Prostate gland (tissue), 2 donors: ENCODE data around the gene SLC37A1. TPM values are rescaled to one million over a fixed set of nuclear protein-coding genes. Genes with fewer than 3 reads are reported as not detected.

ENCODE experiments used
- DNase-seq: peaks from one replicate; pipeline ENCODE4 v3.0.0-alpha.2; 2019; ENCODE audit warnings: low spot score
- H3K27ac ChIP-seq, 2 donors: fragments of 200-600 bp; sonication (generic); 2 replicates each; pipeline ENCODE4 v1.5.1; 2017 to 2019
- H3K27me3 ChIP-seq: fragments of 200-600 bp; sonication (generic); replicated peaks from 2 replicates; pipeline ENCODE4 v1.5.1; 2019; ENCODE audit not compliant: insufficient read depth
- H3K36me3 ChIP-seq, 2 donors: fragments of 200-600 bp; sonication (generic); 1 replicate in 1 of 2; 2 replicates in 1 of 2; pipeline versions ENCODE4 v1.5.1 to v1.8.1; 2017 to 2019
- H3K4me1 ChIP-seq: fragments of 200-600 bp; sonication (generic); replicated peaks from 2 replicates; pipeline ENCODE4 v1.5.1; 2019
- H3K4me3 ChIP-seq, 2 donors: fragments of 200-600 bp; sonication (generic); 2 replicates each; pipeline ENCODE4 v1.5.1; 2017 to 2019
- H3K9me3 ChIP-seq: fragments of 200-600 bp; sonication (generic); 2 replicates; pipeline ENCODE4 v1.5.1; 2017
- POLR2A ChIP-seq: fragments of 450-650 bp; IDR thresholded peaks from one replicate; pipeline ENCODE4 v1.6.1; 2016; ENCODE audit warnings: antibody characterized with exemption, mild to moderate bottlenecking
- POLR2AphosphoS5 ChIP-seq: sonication (generic); formaldehyde crosslinking; IDR thresholded peaks from one replicate; pipeline ENCODE4 v1.6.1; 2017; ENCODE audit warnings: antibody characterized with exemption
- WGBS: methylation state at CpG from one replicate; pipeline ENCODE4 v1.1.5; 2018; 5-methylcytosine and 5-hydroxymethylcytosine counted together
- intact Hi-C: fragments of 100-400 bp; cut with DNase I; formaldehyde crosslinking; loops from one replicate; pipeline ENCODE4 v1.14.2; 2022
- total RNA-seq, 2 donors: library from RNA; depleted of rRNA; stranded (reverse); fragments of >200 nt; gene quantifications; one replicate each; pipeline ENCODE4 v1.1.0, GENCODE V29; 2016
- TF ChIP-seq, protein P1 (sequence below), 4 experiments: fragments of 200-600 bp in 2 of 4; fragments of 450-650 bp in 2 of 4; sonication (generic) in 2 of 4; IDR thresholded peaks; 1 replicate in 3 of 4; 2 replicates in 1 of 4; pipeline ENCODE4 v1.5.1; 2016 to 2019; ENCODE audit warnings: antibody characterized with exemption in 4 of 4, mild to moderate bottlenecking in 2 of 4, moderate library complexity in 2 of 4

Gene SLC37A1
- total RNA-seq, 2 donors from 2014 or later, result 44.2 to 49.6 TPM

- DNase-seq, result no peak
- peaks cover 0 to 5% of the 10 kb centered on the region in 2 donors for H3K36me3 ChIP-seq
- WGBS, result 83% methylated on average over 6 of the region's 8 CpGs
- no peak overlapping the region for H3K4me3 ChIP-seq
- H3K27ac ChIP-seq, result peak overlapping the region; percentile 48 to 77
- no peaks in the 10 kb centered on the region for H3K9me3 ChIP-seq
- H3K4me1 ChIP-seq, result peaks cover 11% of the 10 kb centered on the region
- TF ChIP-seq, protein P1, sequence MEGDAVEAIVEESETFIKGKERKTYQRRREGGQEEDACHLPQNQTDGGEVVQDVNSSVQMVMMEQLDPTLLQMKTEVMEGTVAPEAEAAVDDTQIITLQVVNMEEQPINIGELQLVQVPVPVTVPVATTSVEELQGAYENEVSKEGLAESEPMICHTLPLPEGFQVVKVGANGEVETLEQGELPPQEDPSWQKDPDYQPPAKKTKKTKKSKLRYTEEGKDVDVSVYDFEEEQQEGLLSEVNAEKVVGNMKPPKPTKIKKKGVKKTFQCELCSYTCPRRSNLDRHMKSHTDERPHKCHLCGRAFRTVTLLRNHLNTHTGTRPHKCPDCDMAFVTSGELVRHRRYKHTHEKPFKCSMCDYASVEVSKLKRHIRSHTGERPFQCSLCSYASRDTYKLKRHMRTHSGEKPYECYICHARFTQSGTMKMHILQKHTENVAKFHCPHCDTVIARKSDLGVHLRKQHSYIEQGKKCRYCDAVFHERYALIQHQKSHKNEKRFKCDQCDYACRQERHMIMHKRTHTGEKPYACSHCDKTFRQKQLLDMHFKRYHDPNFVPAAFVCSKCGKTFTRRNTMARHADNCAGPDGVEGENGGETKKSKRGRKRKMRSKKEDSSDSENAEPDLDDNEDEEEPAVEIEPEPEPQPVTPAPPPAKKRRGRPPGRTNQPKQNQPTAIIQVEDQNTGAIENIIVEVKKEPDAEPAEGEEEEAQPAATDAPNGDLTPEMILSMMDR (IDR thresholded peaks at IDR 0.05), result no peak
- TF ChIP-seq POLR2A, result no peak
- TF ChIP-seq POLR2AphosphoS5, result no peak
- no peaks in the 10 kb centered on the region for H3K27me3 ChIP-seq
- intact Hi-C loops, result no loop called here
These were observed 32.1 kb downstream of the SLC37A1 start for GRCh38 chr21:42545745-42546144.

GRCh38 chr21:42546433-42546832, 32.8 kb downstream of the SLC37A1 start:
- H3K27ac ChIP-seq, result peak overlapping the region; percentile 48 to 77
- WGBS, result 51% methylated on average over 14 of the region's 14 CpGs
- H3K27me3 ChIP-seq, result no peaks in the 10 kb centered on the region
- H3K36me3 ChIP-seq, result peaks cover 0 to 5% of the 10 kb centered on the region in 2 donors
- peaks cover 11% of the 10 kb centered on the region for H3K4me1 ChIP-seq
- H3K9me3 ChIP-seq, result no peaks in the 10 kb centered on the region
- intact Hi-C loops, result no loop called here
- peak; percentile 63 for DNase-seq
- TF ChIP-seq POLR2AphosphoS5, result peak; percentile 73
- TF ChIP-seq, protein P1 (IDR thresholded peaks at IDR 0.05), result no peak
- H3K4me3 ChIP-seq, result no peak overlapping the region

GRCh38 chr21:42547001-42547905, 33.6 kb downstream of the SLC37A1 start:
- Histone ChIP-seq H3K27me3 (no peaks in the 10 kb centered on the region), H3K9me3 (no peaks in the 10 kb centered on the region), H3K4me1 (peaks cover 13% of the 10 kb centered on the region), H3K27ac (peak overlapping the region; percentile 48 to 77), H3K36me3 (peaks cover 0 to 5% of the 10 kb centered on the region in 2 donors), H3K4me3 (no peak overlapping the region)
- TF ChIP-seq POLR2A (no peak), POLR2AphosphoS5 (no peak)
- TF ChIP-seq, protein P1 (IDR thresholded peaks at IDR 0.05), result no peak
- intact Hi-C loops, result no loop called here
- 79% methylated on average over 27 of the region's 27 CpGs for WGBS
- peak; percentile 49 for DNase-seq

GRCh38 chr21:42547906-42548365, 34.3 kb downstream of the SLC37A1 start:
- WGBS, result 95% methylated on average over 22 of the region's 22 CpGs
- Histone ChIP-seq H3K9me3 (no peaks in the 10 kb centered on the region), H3K36me3 (no peaks in the 10 kb centered on the region), H3K4me1 (peaks cover 13% of the 10 kb centered on the region), H3K27me3 (no peaks in the 10 kb centered on the region), H3K27ac (peak overlapping the region; percentile 48 to 77), H3K4me3 (no peak overlapping the region)
- intact Hi-C loops, result no loop called here
- no peak for DNase-seq
- no peak for TF ChIP-seq POLR2AphosphoS5
- no peak for TF ChIP-seq POLR2A
- TF ChIP-seq, protein P1 (IDR thresholded peaks at IDR 0.05), result no peak
